Skeletal muscle tissue (tissue), 4 donors: Measurements from ENCODE around the gene CD300H. TPM values are rescaled to one million over a fixed set of nuclear protein-coding genes. Genes with fewer than 3 reads are reported as not detected.
"Not testable (repeated sequence)": the region's sequence is repeated elsewhere in the genome, so short reads cannot be mapped to it uniquely, and the experiment has no call there.

Experiments
- H3K27ac ChIP-seq: one replicate; pipeline ENCODE4 v1.7.0; 2013; ENCODE audit warnings: mild to moderate bottlenecking, low read depth, low read length, inconsistent platforms
- H3K27me3 ChIP-seq, 3 donors: one replicate each; pipeline ENCODE4 v1.7.0; 2013; ENCODE audit warnings: low read length in 3 of 3; ENCODE audit not compliant: control insufficient read depth in 3 of 3, insufficient read depth in 3 of 3
- H3K36me3 ChIP-seq, 3 donors: one replicate each; pipeline ENCODE4 v1.7.0; 2013; ENCODE audit warnings: low read length in 3 of 3; ENCODE audit not compliant: control insufficient read depth in 3 of 3, insufficient read depth in 3 of 3
- H3K4me1 ChIP-seq, 3 donors: one replicate each; pipeline ENCODE4 v1.7.0; 2013; ENCODE audit warnings: low read length in 3 of 3, mild to moderate bottlenecking in 3 of 3; ENCODE audit not compliant: control insufficient read depth in 3 of 3, insufficient read depth in 3 of 3
- H3K4me3 ChIP-seq, 3 donors: one replicate each; pipeline ENCODE4 v1.7.0; 2013; ENCODE audit warnings: low read length in 3 of 3
- H3K9ac ChIP-seq, 3 donors: one replicate each; pipeline ENCODE4 v1.7.0; 2013; ENCODE audit warnings: low read length in 3 of 3, mild to moderate bottlenecking in 3 of 3, moderate library complexity in 2 of 3, low read depth in 1 of 3
- H3K9me3 ChIP-seq, 3 donors: one replicate each; pipeline ENCODE4 v1.7.0; 2013; ENCODE audit warnings: low read length in 3 of 3; ENCODE audit not compliant: control insufficient read depth in 3 of 3
- total RNA-seq: library from RNA; depleted of rRNA; stranded (reverse); fragments of >200 nt; gene quantifications from one replicate; pipeline ENCODE4 v1.2.3, GENCODE V29; 2014
- donor health status: Osteomylitis.

Gene CD300H
- total RNA-seq, 1 donor from 2014 or later: not detected

- Histone ChIP-seq H3K27ac (no peak overlapping the region), H3K9ac (no peak overlapping the region), H3K4me3 (no peak overlapping the region), H3K36me3 (no peaks in the 10 kb centered on the region), H3K4me1 (no peaks in the 10 kb centered on the region), H3K9me3 (peaks cover 0 to 5% (median 0%) of the 10 kb centered on the region in 3 donors), H3K27me3 (no peaks in the 10 kb centered on the region)
Observed at GRCh38 chr17:74523308-74523707, 44.0 kb downstream of the CD300H start.

- Histone ChIP-seq H3K36me3 (no peaks in the 10 kb centered on the region), H3K27me3 (no peaks in the 10 kb centered on the region), H3K27ac (no peak overlapping the region), H3K4me1 (no peaks in the 10 kb centered on the region), H3K9ac (no peak overlapping the region), H3K9me3 (peaks cover 0 to 5% (median 0%) of the 10 kb centered on the region in 3 donors), H3K4me3 (no peak overlapping the region)
Observed at GRCh38 chr17:74522381-74523105, 44.8 kb downstream of the CD300H start.

- no peaks in the 10 kb centered on the region for H3K36me3 ChIP-seq
- no peaks in the 10 kb centered on the region for H3K4me1 ChIP-seq
- H3K27ac ChIP-seq: peak overlapping the region; percentile 70
- no peaks in the 10 kb centered on the region for H3K27me3 ChIP-seq
- H3K9me3 ChIP-seq: peaks cover 0 to 5% (median 0%) of the 10 kb centered on the region in 3 donors
- no peak overlapping the region for H3K4me3 ChIP-seq
- H3K9ac ChIP-seq: peak overlapping the region in 1 of 3 donors; percentile 25
Observed at GRCh38 chr17:74521701-74522201, 45.6 kb downstream of the CD300H start.

- no peaks in the 10 kb centered on the region for H3K27me3 ChIP-seq
- peak overlapping the region; percentile 70 for H3K27ac ChIP-seq
- H3K4me3 ChIP-seq: no peak overlapping the region
Observed at GRCh38 chr17:74520790-74521480, 46.4 kb downstream of the CD300H start.

GRCh38 chr17:74520016-74520434 is 47.3 kb downstream of the CD300H start:
- Histone ChIP-seq H3K9ac (no peak overlapping the region), H3K36me3 (no peaks in the 10 kb centered on the region), H3K4me3 (no peak overlapping the region), H3K27me3 (no peaks in the 10 kb centered on the region), H3K4me1 (no peaks in the 10 kb centered on the region), H3K9me3 (peaks cover 0 to 5% (median 0%) of the 10 kb centered on the region in 3 donors), H3K27ac (peak overlapping the region; percentile 70)

More at GRCh38 chr17:74520790-74521480, 46.4 kb downstream of the CD300H start:
- Histone ChIP-seq H3K4me1 (no peaks in the 10 kb centered on the region), H3K9me3 (peaks cover 0 to 5% (median 0%) of the 10 kb centered on the region in 3 donors), H3K36me3 (no peaks in the 10 kb centered on the region), H3K9ac (peak overlapping the region in 1 of 3 donors; percentile 25)

GRCh38 chr17:74518413-74518981 is 48.8 kb downstream of the CD300H start:
- not testable (repeated sequence) for H3K9ac ChIP-seq, H3K36me3 ChIP-seq, H3K4me3 ChIP-seq, H3K27me3 ChIP-seq, H3K27ac ChIP-seq, H3K4me1 ChIP-seq
- H3K9me3 ChIP-seq: peaks cover 0 to 11% (median 5%) of the 10 kb centered on the region in 3 donors

- peaks cover 6 to 12% (median 12%) of the 10 kb centered on the region in 3 donors for H3K4me1 ChIP-seq
- H3K27me3 ChIP-seq: no peaks in the 10 kb centered on the region
- H3K27ac ChIP-seq: no peak overlapping the region
- H3K4me3 ChIP-seq: no peak overlapping the region
- peaks cover 0 to 7% (median 5%) of the 10 kb centered on the region in 3 donors for H3K9me3 ChIP-seq
- H3K9ac ChIP-seq: no peak overlapping the region
- no peaks in the 10 kb centered on the region for H3K36me3 ChIP-seq
Observed at GRCh38 chr17:74516561-74517328, 50.6 kb downstream of the CD300H start.

GRCh38 chr17:74515941-74516340 is 51.4 kb downstream of the CD300H start:
- Histone ChIP-seq H3K9me3 (peaks cover 0 to 7% (median 5%) of the 10 kb centered on the region in 3 donors), H3K27ac (no peak overlapping the region), H3K36me3 (no peaks in the 10 kb centered on the region), H3K4me3 (no peak overlapping the region), H3K4me1 (peaks cover 6 to 15% (median 12%) of the 10 kb centered on the region in 3 donors), H3K9ac (no peak overlapping the region), H3K27me3 (no peaks in the 10 kb centered on the region)

GRCh38 chr17:74514632-74515334 is 52.5 kb downstream of the CD300H start:
- H3K27ac ChIP-seq: no peak overlapping the region
- H3K9ac ChIP-seq: no peak overlapping the region
- H3K27me3 ChIP-seq: no peaks in the 10 kb centered on the region
- H3K36me3 ChIP-seq: no peaks in the 10 kb centered on the region
- H3K4me1 ChIP-seq: peaks cover 6 to 15% (median 12%) of the 10 kb centered on the region in 3 donors
- no peak overlapping the region for H3K4me3 ChIP-seq
- peaks cover 0 to 7% (median 5%) of the 10 kb centered on the region in 3 donors for H3K9me3 ChIP-seq
